ENCODE data around the gene CARD9.

CARD9 gene

GRCh38 chr9:136401173-136401922 is 27.9 kb upstream of the CARD9 start:
- no peak for DNase-seq

- DNase-seq, result peak; percentile 88
These were observed 26.8 kb upstream of the CARD9 start, which contains the start of gene SNAPC4 for GRCh38 chr9:136400038-136400834. SNAPC4 (minus strand) TSS chr9:136400170; CDS start chr9:136398428, 1,742 bp downstream.

- peak; percentile 44 for DNase-seq
These were observed 25.9 kb upstream of the CARD9 start for GRCh38 chr9:136399176-136400037.

DNA sequence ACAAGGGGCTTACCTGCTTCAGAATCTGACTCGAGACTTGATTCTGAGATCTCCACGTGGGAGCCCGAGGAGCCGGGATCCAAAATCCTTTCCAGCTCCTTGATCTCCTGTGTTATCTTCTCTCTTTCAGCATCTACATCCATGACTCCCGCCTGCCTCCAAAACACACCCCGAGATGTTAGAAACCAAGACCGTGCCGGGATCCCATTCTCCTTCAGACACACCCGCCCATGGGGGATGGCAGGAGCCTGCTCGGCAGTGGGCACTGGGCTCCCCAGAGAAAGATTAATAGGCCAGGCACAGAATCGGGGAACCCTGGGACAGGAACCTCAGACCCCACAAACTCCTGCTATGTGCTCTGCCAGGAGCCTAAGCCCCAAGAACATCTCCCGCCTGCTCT is 24.8 kb upstream of the CARD9 start:
- DNase-seq, result no peak

DNA sequence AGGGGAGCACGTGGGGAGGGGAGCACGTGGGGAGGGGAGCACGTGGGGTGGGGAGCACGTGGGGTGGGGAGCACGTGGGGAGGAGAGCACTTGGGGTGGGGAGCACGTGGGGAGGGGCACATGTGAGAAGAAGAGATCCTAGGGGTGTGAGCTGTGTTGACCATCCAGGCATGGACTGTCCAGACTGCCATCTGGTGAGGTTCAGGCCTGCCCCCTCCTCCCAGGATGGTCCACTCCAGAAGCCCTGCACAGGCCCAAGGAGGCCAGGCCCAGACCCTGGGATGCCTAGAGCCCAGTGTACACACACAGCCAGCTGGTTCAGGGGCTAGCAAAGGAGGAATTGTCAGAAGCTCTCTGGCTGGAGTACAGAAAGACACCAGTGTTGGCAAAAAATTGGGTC is 24.2 kb upstream of the CARD9 start:
- DNase-seq, result no peak

GRCh38 chr9:136396219-136396515 is 22.7 kb upstream of the CARD9 start:
- no peak for DNase-seq

GRCh38 chr9:136395345-136396218 is 22.1 kb upstream of the CARD9 start:
- DNase-seq, result no peak

DNA sequence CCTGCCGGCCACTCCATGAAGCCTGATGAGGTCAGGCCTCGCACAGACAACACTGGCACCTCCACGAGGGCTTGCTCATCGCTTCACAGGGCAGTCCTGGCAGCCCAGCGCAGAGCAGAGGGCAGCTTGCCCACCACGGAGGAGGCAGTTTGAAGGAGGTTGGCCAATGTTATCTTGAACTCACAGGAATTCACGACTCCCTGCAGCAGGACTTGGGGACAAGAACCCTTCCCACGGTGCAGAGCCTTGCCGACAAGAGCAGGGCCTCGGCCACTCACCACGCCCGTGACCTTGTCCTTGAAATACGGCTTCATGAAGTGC is 21.5 kb upstream of the CARD9 start:
- DNase-seq, result no peak

DNA sequence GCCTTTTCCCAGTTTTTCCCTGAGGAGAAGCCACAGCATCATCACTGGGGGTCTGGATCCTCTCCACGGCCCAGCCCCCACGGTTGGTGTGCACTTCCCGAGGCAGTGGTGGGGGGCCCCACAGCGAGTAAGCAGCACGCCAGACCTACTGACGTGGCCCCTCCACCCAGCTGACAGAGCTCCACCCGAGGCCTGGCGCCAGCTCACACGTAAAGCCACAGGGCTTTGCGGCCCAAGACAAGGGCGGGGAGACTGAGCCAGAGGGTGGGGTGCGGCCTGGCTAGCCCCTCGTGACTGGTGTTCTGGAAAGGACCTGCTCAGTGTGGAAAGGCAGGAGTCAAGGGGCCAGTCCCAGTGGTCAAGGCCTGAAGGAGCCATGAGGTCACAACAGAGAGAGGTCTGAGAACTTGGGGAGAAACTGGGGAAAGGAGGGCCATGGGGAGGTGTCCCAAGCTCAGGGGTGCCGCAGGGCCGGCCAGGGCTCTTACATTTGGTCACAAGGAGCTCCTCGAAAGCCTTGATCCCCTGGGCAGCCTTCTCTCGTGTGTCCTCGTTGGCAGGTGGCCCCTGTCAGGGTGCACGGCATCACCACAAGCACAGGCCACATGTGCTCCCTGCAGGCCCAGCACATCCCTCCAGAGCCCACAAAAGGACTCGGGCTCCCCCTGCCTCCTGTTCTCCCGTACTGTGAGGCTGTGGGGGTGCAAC is 21.0 kb upstream of the CARD9 start:
- DNase-seq, result no peak

DNA sequence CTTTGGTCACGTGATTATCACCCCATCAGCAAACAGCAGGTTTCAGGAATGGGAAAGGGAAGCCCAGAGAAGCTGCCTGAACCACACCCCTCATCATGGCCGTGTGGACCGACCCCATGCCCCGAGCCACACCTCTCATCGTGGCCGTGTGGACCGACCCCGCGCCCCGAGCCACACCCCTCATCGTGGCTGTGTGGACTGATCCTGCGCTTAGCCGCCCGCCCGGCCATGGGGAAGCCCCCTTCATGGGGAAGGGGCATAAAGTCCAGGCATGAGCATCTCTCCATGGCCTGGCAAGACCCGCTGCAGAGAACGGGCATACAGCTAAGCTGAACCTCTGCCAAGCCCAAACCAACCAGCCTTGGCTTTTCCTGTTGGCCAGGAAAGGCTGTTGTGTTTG is 20.1 kb upstream of the CARD9 start:
- DNase-seq, result no peak

- no peak for DNase-seq
These were observed 19.3 kb upstream of the CARD9 start for GRCh38 chr9:136392538-136393449.

DNA sequence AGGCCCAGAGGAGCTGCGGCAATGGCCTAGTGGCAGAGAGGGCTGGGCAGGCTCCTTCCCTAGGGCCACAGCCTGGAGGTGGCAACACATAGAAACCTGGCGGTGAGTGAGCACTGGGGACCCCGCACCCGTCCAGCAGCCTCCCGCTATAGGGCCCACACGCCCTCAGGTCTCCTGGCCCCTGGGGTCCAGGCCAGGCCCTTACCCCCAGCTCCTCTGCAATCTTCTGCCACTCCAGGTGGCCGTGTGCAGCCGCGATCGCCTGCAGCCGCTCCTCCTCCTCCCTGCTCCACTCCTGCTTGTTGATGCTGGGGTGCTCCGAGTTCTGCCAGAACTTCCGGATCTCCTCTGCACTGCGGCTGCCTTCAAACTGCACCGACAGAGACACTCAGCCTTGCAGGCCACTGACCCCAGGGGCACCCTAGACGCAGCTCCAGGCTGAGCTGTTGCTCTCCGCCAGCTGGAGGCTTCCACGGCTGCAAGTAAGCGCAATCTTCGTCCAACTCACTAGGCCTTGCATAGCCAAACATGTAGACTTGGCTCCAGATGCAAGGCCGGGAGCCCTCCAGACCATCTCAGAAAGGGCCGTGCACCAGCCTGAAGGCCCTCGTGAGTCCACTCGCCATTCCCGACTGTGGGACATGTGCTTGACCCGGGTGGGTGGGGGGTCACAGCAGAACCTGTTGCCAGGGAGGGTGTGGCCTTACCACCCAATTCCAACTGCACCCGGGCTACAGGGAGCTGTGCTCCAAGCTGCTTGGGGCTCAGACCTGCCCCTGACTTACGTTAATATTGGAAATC is 18.5 kb upstream of the CARD9 start:
- no peak for DNase-seq

GRCh38 chr9:136389396-136389795 is 15.9 kb upstream of the CARD9 start:
- no peak for DNase-seq

DNA sequence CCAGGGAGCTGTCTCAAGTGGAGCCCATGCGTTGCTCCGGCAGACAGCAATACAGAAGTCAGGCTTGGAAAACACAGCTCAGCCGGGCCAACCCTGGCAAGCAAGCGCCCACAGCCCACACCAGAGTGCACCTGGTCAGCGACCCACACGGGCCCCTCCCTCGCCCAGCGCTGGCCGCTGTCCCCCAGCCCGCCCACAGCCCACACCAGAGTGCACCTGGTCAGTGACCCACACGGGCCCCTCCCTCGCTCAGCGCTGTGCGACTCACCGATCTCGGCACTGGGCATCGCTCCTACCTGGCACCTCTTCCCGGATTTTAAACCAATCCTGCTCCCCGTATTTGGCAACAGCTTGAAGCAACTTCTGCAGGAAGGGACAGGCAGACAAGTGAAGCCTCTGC is 13.7 kb upstream of the CARD9 start:
- DNase-seq, result no peak

- DNase-seq, result no peak
These were observed 12.5 kb upstream of the CARD9 start for GRCh38 chr9:136386018-136386417.

- no peak for DNase-seq
These were observed 11.5 kb upstream of the CARD9 start for GRCh38 chr9:136385015-136385414.

- no peak for DNase-seq
These were observed 10.0 kb upstream of the CARD9 start for GRCh38 chr9:136383436-136383835.

DNA sequence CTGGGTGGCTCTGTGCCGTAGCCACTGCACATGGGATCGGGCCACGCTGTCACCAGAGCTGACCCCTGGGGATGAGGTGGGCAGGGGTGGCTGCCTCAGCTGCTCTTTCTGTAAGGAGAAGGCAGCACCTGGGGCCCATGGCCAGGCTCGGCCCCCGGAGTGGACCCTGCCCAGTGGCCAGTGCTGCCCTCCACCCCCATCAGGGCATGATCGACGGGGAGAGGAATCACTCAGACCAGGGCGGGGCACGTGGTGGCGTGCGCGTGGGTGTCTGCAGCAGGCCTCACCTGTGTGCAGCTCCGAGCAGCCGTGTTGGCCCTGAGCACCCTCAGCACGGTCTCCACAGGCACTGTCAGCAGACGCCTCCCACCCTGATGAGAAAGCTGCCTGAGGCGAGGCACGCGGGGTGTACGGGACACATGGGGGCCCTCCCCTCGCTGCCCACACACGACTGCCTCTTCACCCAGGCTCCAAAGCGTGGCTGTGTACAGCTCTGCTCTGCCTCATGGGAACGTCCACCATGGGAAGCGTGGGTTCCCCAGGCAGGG is 8.6 kb upstream of the CARD9 start:
- no peak for DNase-seq

DNA sequence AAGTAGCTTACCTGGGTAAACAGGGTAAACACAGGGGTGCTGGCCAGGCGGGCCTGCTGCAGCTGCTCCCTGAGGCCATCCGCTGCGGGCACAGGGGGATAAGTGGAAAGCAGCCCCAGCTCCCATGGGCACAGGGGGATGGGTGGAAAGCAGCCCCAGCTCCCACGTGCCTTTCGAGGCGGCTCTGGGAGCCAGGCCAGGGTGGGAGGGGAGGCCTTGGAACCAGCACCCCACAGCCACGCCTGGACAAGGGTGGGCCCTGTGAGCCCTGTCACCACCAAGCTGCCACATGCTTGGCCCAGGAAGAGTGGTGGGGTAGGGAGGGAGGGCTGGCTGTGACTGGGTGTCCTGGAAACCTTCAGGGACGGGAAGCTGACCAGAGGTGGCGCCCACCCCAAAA is 7.8 kb upstream of the CARD9 start:
- no peak for DNase-seq

Measured in right kidney (tissue), 1 donor.